T-helper 2 cell (primary cell): ENCODE results near the gene CLDN9.
A peak's percentile ranks its signal among the peaks of the same experiment; 100 is the strongest.

ENCODE experiments used
- DNase-seq, 5 experiments: peaks; one replicate each; pipeline versions ENCODE4 v3.0.0 to v3.0.0-alpha.2; 2012 to 2022

The CLDN9 gene

GRCh38 chr16:3020247-3020603 is 7.5 kb downstream of the CLDN9 start, which contains the start of gene TNFRSF12A:
TNFRSF12A (plus strand) TSS chr16:3020368; CDS start chr16:3020398, 30 bp downstream.
- DNase-seq, result peak; percentile 33 to 81 (median 54)

GRCh38 chr16:3020604-3021448 is 8.1 kb downstream of the CLDN9 start:
- DNase-seq, result peak; percentile 39 to 64 (median 47)

GRCh38 chr16:3021449-3022207 is 8.9 kb downstream of the CLDN9 start:
- peak; percentile 44 to 72 (median 57) for DNase-seq

- peak in 4 of 5 experiments; percentile 55 to 89 (median 68) for DNase-seq
Observed at GRCh38 chr16:3022208-3022683, 9.5 kb downstream of the CLDN9 start.

- DNase-seq, result no peak
Observed at GRCh38 chr16:3022684-3023414, 10.1 kb downstream of the CLDN9 start.

GRCh38 chr16:3023415-3023668 is 10.6 kb downstream of the CLDN9 start:
- no peak for DNase-seq

GRCh38 chr16:3023669-3024478 is 11.2 kb downstream of the CLDN9 start, which contains the start of the genes HCFC1R1 and THOC6:
HCFC1R1 (minus strand) TSS chr16:3023942; CDS start chr16:3023941, 1 bp downstream.
THOC6 (plus strand) TSS chr16:3024035; CDS start chr16:3024327, 292 bp downstream.
- peak; percentile 84 to 99 (median 94) for DNase-seq

GRCh38 chr16:3025032-3026002 is 12.6 kb downstream of the CLDN9 start:
- DNase-seq, result no peak

GRCh38 chr16:3026003-3026378 is 13.3 kb downstream of the CLDN9 start:
- DNase-seq, result no peak

- no peak for DNase-seq
Observed at GRCh38 chr16:3026609-3027488, 14.1 kb downstream of the CLDN9 start.

- DNase-seq, result no peak
Observed at GRCh38 chr16:3027489-3027795, 14.7 kb downstream of the CLDN9 start.

- DNase-seq, result peak; percentile 68 to 88 (median 83)
Observed at GRCh38 chr16:3027983-3028715, 15.4 kb downstream of the CLDN9 start.

- DNase-seq, result no peak
Observed at GRCh38 chr16:3028716-3029319, 16.1 kb downstream of the CLDN9 start.

- DNase-seq, result peak in 2 of 5 experiments; percentile 12 to 83
Observed at GRCh38 chr16:3029491-3030221, 16.9 kb downstream of the CLDN9 start.

- no peak for DNase-seq
Observed at GRCh38 chr16:3030222-3031212, 17.8 kb downstream of the CLDN9 start.

- no peak for DNase-seq
Observed at GRCh38 chr16:3032624-3033023, 19.9 kb downstream of the CLDN9 start.
